WTC11 (cell line): ENCODE measurements around the gene RAB3D. TPM values are rescaled to one million over a fixed set of nuclear protein-coding genes. Genes with fewer than 3 reads are reported as not detected.
A peak's percentile ranks its signal among the peaks of the same experiment; 100 is the strongest.

Source experiments
- EMX1 ChIP-seq: fragments of 250-450 bp; sonication (Bioruptor Pico); IDR thresholded peaks from 2 replicates; pipeline ENCODE4 v1.8.0; 2021; ENCODE audit warnings: mild to moderate bottlenecking
- ESRRA ChIP-seq: sonication (generic); formaldehyde crosslinking; IDR thresholded peaks from 2 replicates; pipeline ENCODE4 v1.8.1; 2022; ENCODE audit warnings: mild to moderate bottlenecking, missing genetic modification reagents, borderline replicate concordance
- ETV6 ChIP-seq: sonication (generic); formaldehyde crosslinking; IDR thresholded peaks from 2 replicates; pipeline ENCODE4 v1.8.1; 2022; ENCODE audit warnings: mild to moderate bottlenecking, missing genetic modification reagents
- GABPB1 ChIP-seq: sonication (generic); formaldehyde crosslinking; IDR thresholded peaks from 2 replicates; pipeline ENCODE4 v1.8.1; 2023; ENCODE audit warnings: mild to moderate bottlenecking, missing genetic modification reagents
- NR3C1 ChIP-seq: sonication (generic); formaldehyde crosslinking; conservative IDR thresholded peaks from 2 replicates; pipeline ENCODE4 v1.8.1; 2023; ENCODE audit warnings: low read depth, mild to moderate bottlenecking, missing genetic modification reagents
- OVOL2 ChIP-seq: fragments of 250-450 bp; sonication (Bioruptor Pico); IDR thresholded peaks from 2 replicates; pipeline ENCODE4 v1.9.0; 2021; ENCODE audit warnings: mild to moderate bottlenecking, borderline replicate concordance
- PRRX2 ChIP-seq: fragments of 250-450 bp; sonication (Bioruptor Pico); IDR thresholded peaks from 2 replicates; pipeline ENCODE4 v1.8.0; 2021; ENCODE audit warnings: mild to moderate bottlenecking
- RELA ChIP-seq: sonication (generic); formaldehyde crosslinking; IDR thresholded peaks from 2 replicates; pipeline ENCODE4 v1.8.1; 2022; ENCODE audit warnings: missing genetic modification reagents, mild to moderate bottlenecking, borderline replicate concordance
- SP1 ChIP-seq: sonication (generic); formaldehyde crosslinking; conservative IDR thresholded peaks from 2 replicates; pipeline ENCODE4 v1.8.1; 2022; ENCODE audit warnings: missing genetic modification reagents
- ZNF263 ChIP-seq: sonication (generic); formaldehyde crosslinking; IDR thresholded peaks from 2 replicates; pipeline ENCODE4 v1.8.1; 2022; ENCODE audit warnings: low read depth, mild to moderate bottlenecking, moderate library complexity, missing genetic modification reagents
- ZNF423 ChIP-seq: fragments of 250-450 bp; sonication (Bioruptor Pico); IDR thresholded peaks from 2 replicates; pipeline ENCODE4 v2.1.2; 2022; ENCODE audit warnings: mild to moderate bottlenecking, moderate library complexity
- total RNA-seq: library from RNA; stranded (reverse); gene quantifications from 3 replicates; pipeline ENCODE4 v1.2.3, GENCODE V29; 2021
- TF ChIP-seq, protein P1 (sequence below): sonication (generic); formaldehyde crosslinking; IDR thresholded peaks from 2 replicates; pipeline ENCODE4 v1.8.1; 2023; ENCODE audit warnings: mild to moderate bottlenecking, missing genetic modification reagents
- TF ChIP-seq, protein P2 (sequence below): fragments of 250-450 bp; sonication (Bioruptor Pico); IDR thresholded peaks from 2 replicates; pipeline ENCODE4 v1.9.0; 2021; ENCODE audit warnings: moderate library complexity, mild to moderate bottlenecking, inconsistent platforms, borderline replicate concordance
- TF ChIP-seq, protein P3 (sequence below): sonication (generic); formaldehyde crosslinking; conservative IDR thresholded peaks from 2 replicates; pipeline ENCODE4 v1.8.1; 2023; ENCODE audit warnings: mild to moderate bottlenecking, low read depth, missing genetic modification reagents, moderate library complexity
- TF ChIP-seq, protein P4 (sequence below): sonication (generic); formaldehyde crosslinking; IDR thresholded peaks from 2 replicates; pipeline ENCODE4 v1.8.1; 2022; ENCODE audit warnings: missing genetic modification reagents, borderline replicate concordance
- TF ChIP-seq, protein P5 (sequence below): sonication (generic); formaldehyde crosslinking; IDR thresholded peaks from 2 replicates; pipeline ENCODE4 v1.8.0; 2023; ENCODE audit warnings: mild to moderate bottlenecking, missing genetic modification reagents
- TF ChIP-seq, protein P6 (sequence below): sonication (generic); formaldehyde crosslinking; conservative IDR thresholded peaks from 2 replicates; pipeline ENCODE4 v1.8.1; 2022; ENCODE audit warnings: mild to moderate bottlenecking, missing genetic modification reagents
- TF ChIP-seq, protein P7 (sequence below): sonication (generic); formaldehyde crosslinking; IDR thresholded peaks from 2 replicates; pipeline ENCODE4 v1.8.1; 2023; ENCODE audit warnings: mild to moderate bottlenecking, missing genetic modification reagents, moderate library complexity
- TF ChIP-seq, protein P8 (sequence below): sonication (generic); formaldehyde crosslinking; IDR thresholded peaks from 2 replicates; pipeline ENCODE4 v1.8.1; 2023; ENCODE audit warnings: mild to moderate bottlenecking, missing genetic modification reagents
- TF ChIP-seq, protein P9 (sequence below): fragments of 200-600 bp; IDR thresholded peaks from 2 replicates; pipeline ENCODE4 v1.8.0; 2022; ENCODE audit warnings: antibody characterized with exemption
- TF ChIP-seq, protein P10 (sequence below): sonication (generic); formaldehyde crosslinking; IDR thresholded peaks from 2 replicates; pipeline ENCODE4 v1.8.0; 2023; ENCODE audit warnings: missing genetic modification reagents

The RAB3D gene
- total RNA-seq, 1 experiment from 2014 or later = 18.9 TPM

DNA sequence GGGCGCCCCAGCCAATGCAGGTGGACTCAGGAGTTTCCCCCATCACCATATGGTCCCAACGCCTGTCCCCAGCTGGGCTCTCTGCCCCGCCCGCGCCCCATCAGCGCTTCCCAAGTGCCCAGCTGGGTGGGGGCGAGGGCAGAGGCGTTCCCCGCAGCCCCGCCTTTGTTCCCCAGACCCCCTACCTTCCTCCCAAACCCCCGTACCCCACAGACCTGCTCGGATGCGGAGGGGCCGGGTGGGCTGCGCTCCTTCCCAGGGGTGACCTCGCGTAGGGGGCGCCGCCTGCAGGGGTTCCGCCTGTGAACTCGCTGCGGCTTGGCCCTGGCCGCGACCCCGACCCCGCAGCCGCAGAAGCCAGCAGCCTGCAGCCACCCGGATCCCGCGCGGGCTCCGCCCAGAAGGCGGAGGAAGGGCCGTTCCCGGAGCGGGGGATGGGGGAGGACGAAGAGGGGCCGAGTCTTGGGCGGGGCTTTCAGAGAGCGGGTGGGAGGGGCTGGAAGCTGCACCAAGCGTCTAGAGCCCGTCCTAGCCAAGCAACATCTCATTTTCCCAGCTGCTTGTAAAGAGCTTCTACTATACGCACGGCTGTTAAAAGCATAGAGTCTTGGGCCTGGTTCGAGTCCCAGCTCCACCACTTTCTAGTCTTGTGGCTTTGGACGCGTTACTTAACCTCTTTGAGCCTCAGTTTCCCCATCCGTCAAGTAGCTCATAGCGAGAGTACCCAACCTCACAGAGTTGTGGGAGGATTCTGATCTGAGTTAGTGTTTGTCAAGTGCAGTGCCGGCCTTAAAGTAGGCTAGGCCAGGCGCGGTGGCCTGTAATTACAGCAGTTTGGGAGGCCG is at the start of gene RAB3D (continued):
- TF ChIP-seq, protein P1, sequence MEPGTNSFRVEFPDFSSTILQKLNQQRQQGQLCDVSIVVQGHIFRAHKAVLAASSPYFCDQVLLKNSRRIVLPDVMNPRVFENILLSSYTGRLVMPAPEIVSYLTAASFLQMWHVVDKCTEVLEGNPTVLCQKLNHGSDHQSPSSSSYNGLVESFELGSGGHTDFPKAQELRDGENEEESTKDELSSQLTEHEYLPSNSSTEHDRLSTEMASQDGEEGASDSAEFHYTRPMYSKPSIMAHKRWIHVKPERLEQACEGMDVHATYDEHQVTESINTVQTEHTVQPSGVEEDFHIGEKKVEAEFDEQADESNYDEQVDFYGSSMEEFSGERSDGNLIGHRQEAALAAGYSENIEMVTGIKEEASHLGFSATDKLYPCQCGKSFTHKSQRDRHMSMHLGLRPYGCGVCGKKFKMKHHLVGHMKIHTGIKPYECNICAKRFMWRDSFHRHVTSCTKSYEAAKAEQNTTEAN (CRISPR knock-in tag) = 0 out of 2 replicates have a peak, but pooled peaks have one; percentile 47
- TF ChIP-seq ZNF263 = no peak
- no peak for TF ChIP-seq PRRX2 (CRISPR knock-in tag)
- TF ChIP-seq, protein P2, sequence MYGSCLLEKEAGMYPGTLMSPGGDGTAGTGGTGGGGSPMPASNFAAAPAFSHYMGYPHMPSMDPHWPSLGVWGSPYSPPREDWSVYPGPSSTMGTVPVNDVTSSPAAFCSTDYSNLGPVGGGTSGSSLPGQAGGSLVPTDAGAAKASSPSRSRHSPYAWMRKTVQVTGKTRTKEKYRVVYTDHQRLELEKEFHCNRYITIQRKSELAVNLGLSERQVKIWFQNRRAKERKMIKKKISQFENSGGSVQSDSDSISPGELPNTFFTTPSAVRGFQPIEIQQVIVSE (CRISPR knock-in tag) = no peak
- TF ChIP-seq OVOL2 (CRISPR knock-in tag) = no peak
- TF ChIP-seq, protein P3, sequence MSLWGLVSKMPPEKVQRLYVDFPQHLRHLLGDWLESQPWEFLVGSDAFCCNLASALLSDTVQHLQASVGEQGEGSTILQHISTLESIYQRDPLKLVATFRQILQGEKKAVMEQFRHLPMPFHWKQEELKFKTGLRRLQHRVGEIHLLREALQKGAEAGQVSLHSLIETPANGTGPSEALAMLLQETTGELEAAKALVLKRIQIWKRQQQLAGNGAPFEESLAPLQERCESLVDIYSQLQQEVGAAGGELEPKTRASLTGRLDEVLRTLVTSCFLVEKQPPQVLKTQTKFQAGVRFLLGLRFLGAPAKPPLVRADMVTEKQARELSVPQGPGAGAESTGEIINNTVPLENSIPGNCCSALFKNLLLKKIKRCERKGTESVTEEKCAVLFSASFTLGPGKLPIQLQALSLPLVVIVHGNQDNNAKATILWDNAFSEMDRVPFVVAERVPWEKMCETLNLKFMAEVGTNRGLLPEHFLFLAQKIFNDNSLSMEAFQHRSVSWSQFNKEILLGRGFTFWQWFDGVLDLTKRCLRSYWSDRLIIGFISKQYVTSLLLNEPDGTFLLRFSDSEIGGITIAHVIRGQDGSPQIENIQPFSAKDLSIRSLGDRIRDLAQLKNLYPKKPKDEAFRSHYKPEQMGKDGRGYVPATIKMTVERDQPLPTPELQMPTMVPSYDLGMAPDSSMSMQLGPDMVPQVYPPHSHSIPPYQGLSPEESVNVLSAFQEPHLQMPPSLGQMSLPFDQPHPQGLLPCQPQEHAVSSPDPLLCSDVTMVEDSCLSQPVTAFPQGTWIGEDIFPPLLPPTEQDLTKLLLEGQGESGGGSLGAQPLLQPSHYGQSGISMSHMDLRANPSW (CRISPR knock-in tag) = no peak
- TF ChIP-seq ESRRA (CRISPR knock-in tag) = 0 out of 2 replicates have a peak, but pooled peaks have one; percentile 58
- TF ChIP-seq, protein P4, sequence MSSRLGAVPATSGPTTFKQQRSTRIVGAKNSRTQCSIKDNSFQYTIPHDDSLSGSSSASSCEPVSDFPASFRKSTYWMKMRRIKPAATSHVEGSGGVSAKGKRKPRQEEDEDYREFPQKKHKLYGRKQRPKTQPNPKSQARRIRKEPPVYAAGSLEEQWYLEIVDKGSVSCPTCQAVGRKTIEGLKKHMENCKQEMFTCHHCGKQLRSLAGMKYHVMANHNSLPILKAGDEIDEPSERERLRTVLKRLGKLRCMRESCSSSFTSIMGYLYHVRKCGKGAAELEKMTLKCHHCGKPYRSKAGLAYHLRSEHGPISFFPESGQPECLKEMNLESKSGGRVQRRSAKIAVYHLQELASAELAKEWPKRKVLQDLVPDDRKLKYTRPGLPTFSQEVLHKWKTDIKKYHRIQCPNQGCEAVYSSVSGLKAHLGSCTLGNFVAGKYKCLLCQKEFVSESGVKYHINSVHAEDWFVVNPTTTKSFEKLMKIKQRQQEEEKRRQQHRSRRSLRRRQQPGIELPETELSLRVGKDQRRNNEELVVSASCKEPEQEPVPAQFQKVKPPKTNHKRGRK (CRISPR knock-in tag) = no peak
- TF ChIP-seq, protein P5, sequence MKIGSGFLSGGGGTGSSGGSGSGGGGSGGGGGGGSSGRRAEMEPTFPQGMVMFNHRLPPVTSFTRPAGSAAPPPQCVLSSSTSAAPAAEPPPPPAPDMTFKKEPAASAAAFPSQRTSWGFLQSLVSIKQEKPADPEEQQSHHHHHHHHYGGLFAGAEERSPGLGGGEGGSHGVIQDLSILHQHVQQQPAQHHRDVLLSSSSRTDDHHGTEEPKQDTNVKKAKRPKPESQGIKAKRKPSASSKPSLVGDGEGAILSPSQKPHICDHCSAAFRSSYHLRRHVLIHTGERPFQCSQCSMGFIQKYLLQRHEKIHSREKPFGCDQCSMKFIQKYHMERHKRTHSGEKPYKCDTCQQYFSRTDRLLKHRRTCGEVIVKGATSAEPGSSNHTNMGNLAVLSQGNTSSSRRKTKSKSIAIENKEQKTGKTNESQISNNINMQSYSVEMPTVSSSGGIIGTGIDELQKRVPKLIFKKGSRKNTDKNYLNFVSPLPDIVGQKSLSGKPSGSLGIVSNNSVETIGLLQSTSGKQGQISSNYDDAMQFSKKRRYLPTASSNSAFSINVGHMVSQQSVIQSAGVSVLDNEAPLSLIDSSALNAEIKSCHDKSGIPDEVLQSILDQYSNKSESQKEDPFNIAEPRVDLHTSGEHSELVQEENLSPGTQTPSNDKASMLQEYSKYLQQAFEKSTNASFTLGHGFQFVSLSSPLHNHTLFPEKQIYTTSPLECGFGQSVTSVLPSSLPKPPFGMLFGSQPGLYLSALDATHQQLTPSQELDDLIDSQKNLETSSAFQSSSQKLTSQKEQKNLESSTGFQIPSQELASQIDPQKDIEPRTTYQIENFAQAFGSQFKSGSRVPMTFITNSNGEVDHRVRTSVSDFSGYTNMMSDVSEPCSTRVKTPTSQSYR (CRISPR knock-in tag) = no peak
- peak; percentile 54; the same call in 1 of the 2 replicates for TF ChIP-seq ETV6
- TF ChIP-seq, protein P6, sequence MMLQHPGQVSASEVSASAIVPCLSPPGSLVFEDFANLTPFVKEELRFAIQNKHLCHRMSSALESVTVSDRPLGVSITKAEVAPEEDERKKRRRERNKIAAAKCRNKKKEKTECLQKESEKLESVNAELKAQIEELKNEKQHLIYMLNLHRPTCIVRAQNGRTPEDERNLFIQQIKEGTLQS (CRISPR knock-in tag) = no peak
- TF ChIP-seq, protein P7, sequence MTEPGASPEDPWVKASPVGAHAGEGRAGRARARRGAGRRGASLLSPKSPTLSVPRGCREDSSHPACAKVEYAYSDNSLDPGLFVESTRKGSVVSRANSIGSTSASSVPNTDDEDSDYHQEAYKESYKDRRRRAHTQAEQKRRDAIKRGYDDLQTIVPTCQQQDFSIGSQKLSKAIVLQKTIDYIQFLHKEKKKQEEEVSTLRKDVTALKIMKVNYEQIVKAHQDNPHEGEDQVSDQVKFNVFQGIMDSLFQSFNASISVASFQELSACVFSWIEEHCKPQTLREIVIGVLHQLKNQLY = no peak
- TF ChIP-seq GABPB1 (CRISPR knock-in tag) = 0 out of 2 replicates have a peak, but pooled peaks have one; percentile 31
- TF ChIP-seq, protein P8, sequence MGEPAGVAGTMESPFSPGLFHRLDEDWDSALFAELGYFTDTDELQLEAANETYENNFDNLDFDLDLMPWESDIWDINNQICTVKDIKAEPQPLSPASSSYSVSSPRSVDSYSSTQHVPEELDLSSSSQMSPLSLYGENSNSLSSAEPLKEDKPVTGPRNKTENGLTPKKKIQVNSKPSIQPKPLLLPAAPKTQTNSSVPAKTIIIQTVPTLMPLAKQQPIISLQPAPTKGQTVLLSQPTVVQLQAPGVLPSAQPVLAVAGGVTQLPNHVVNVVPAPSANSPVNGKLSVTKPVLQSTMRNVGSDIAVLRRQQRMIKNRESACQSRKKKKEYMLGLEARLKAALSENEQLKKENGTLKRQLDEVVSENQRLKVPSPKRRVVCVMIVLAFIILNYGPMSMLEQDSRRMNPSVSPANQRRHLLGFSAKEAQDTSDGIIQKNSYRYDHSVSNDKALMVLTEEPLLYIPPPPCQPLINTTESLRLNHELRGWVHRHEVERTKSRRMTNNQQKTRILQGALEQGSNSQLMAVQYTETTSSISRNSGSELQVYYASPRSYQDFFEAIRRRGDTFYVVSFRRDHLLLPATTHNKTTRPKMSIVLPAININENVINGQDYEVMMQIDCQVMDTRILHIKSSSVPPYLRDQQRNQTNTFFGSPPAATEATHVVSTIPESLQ (CRISPR knock-in tag) = no peak
- no peak for TF ChIP-seq EMX1 (CRISPR knock-in tag)
- TF ChIP-seq, protein P9, sequence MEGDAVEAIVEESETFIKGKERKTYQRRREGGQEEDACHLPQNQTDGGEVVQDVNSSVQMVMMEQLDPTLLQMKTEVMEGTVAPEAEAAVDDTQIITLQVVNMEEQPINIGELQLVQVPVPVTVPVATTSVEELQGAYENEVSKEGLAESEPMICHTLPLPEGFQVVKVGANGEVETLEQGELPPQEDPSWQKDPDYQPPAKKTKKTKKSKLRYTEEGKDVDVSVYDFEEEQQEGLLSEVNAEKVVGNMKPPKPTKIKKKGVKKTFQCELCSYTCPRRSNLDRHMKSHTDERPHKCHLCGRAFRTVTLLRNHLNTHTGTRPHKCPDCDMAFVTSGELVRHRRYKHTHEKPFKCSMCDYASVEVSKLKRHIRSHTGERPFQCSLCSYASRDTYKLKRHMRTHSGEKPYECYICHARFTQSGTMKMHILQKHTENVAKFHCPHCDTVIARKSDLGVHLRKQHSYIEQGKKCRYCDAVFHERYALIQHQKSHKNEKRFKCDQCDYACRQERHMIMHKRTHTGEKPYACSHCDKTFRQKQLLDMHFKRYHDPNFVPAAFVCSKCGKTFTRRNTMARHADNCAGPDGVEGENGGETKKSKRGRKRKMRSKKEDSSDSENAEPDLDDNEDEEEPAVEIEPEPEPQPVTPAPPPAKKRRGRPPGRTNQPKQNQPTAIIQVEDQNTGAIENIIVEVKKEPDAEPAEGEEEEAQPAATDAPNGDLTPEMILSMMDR = no peak
- peak; percentile 92 for TF ChIP-seq SP1 (CRISPR knock-in tag)
- TF ChIP-seq, protein P10, sequence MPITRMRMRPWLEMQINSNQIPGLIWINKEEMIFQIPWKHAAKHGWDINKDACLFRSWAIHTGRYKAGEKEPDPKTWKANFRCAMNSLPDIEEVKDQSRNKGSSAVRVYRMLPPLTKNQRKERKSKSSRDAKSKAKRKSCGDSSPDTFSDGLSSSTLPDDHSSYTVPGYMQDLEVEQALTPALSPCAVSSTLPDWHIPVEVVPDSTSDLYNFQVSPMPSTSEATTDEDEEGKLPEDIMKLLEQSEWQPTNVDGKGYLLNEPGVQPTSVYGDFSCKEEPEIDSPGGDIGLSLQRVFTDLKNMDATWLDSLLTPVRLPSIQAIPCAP (CRISPR knock-in tag) = no peak
- TF ChIP-seq RELA (CRISPR knock-in tag) = 0 out of 2 replicates have a peak, but pooled peaks have one; percentile 58
- no peak for TF ChIP-seq NR3C1
- no peak for TF ChIP-seq ZNF423 (CRISPR knock-in tag)
